SK-N-MC (cell line): ENCODE results near the gene CENPC.

ENCODE experiments used
- EZH2 ChIP-seq: fragments of 200-600 bp; sonication (generic); IDR thresholded peaks from one replicate; pipeline ENCODE4 v1.6.1; 2017; ENCODE audit warnings: antibody characterized with exemption
- FOXP2 ChIP-seq: optimal IDR thresholded peaks from 2 replicates; pipeline ENCODE3; 2011; ENCODE audit warnings: mild to moderate bottlenecking, moderate library complexity; ENCODE audit not compliant: insufficient read depth; ENCODE audit errors: extremely low read length, control extremely low read depth
- POLR2AphosphoS5 ChIP-seq: IDR thresholded peaks from 2 replicates; pipeline ENCODE4 v1.6.1; 2012; ENCODE audit warnings: mild to moderate bottlenecking, low read depth, low read length, borderline replicate concordance

- no peak for TF ChIP-seq POLR2AphosphoS5
- no peak for TF ChIP-seq EZH2
- TF ChIP-seq FOXP2 = no peak
These were observed 80.1 kb downstream of the CENPC start for GRCh38 chr4:67465032-67465762.
